ENCODE data around the gene SLC1A1.

DNA sequence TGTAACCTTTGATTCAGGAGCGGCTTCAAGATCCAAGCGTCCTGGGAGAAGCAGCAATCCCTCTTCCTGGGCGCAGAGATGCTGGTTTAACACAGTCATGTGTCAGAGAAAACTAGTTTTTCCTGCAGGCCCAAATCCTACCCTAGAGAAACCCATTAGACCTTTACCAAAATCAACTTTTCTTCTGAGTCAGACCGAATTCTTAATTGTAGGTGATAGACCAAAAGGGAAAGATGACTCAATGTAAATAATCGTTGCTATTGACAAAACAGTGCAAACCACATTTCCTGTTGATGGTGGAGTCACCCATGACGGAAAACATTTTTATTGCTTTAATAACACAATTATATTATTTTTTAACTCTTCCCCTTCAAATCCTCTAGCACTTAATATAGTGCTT lies 40.1 kb downstream of the SLC1A1 start:
- TF ChIP-seq POLR2A (IDR thresholded peaks at IDR 0.05): no peak
- TF ChIP-seq, protein P1, sequence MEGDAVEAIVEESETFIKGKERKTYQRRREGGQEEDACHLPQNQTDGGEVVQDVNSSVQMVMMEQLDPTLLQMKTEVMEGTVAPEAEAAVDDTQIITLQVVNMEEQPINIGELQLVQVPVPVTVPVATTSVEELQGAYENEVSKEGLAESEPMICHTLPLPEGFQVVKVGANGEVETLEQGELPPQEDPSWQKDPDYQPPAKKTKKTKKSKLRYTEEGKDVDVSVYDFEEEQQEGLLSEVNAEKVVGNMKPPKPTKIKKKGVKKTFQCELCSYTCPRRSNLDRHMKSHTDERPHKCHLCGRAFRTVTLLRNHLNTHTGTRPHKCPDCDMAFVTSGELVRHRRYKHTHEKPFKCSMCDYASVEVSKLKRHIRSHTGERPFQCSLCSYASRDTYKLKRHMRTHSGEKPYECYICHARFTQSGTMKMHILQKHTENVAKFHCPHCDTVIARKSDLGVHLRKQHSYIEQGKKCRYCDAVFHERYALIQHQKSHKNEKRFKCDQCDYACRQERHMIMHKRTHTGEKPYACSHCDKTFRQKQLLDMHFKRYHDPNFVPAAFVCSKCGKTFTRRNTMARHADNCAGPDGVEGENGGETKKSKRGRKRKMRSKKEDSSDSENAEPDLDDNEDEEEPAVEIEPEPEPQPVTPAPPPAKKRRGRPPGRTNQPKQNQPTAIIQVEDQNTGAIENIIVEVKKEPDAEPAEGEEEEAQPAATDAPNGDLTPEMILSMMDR (IDR thresholded peaks at IDR 0.05): no peak

Measured in heart left ventricle (tissue), 13 donors.